GM23338 (cell line): ENCODE results near the gene ADAMTS19. TPM values are rescaled to one million over a fixed set of nuclear protein-coding genes. Genes with fewer than 3 reads are reported as not detected.

Source experiments
- ATAC-seq: fragments of 200-7000 bp; cut with Tn5 transposase; 3 replicates; pipeline ENCODE4 v1.9.1; 2020
- DNase-seq: peaks from one replicate; pipeline ENCODE4 v3.0.0-alpha.2; 2015; ENCODE audit warnings: low spot score
- H2AFZ ChIP-seq: fragments of 200-600 bp; sonication (generic); 2 replicates; pipeline ENCODE4 v1.8.0; 2016; ENCODE audit warnings: antibody characterized with exemption, mild to moderate bottlenecking, moderate library complexity
- H3F3A ChIP-seq: fragments of 200-600 bp; sonication (generic); replicated peaks from 2 replicates; pipeline ENCODE4 v1.8.0; 2017; ENCODE audit warnings: antibody characterized with exemption, mixed run types, low read depth
- H3K27ac ChIP-seq: fragments of 200-600 bp; sonication (generic); 2 replicates; pipeline ENCODE4 v1.6.1; 2016; ENCODE audit warnings: low read depth
- H3K27me3 ChIP-seq: fragments of 200-600 bp; sonication (generic); 2 replicates; pipeline ENCODE4 v1.8.0; 2016; ENCODE audit warnings: mild to moderate bottlenecking, mixed run types, moderate library complexity; ENCODE audit not compliant: insufficient read depth
- H3K36me3 ChIP-seq: fragments of 200-600 bp; sonication (generic); 2 replicates; pipeline ENCODE4 v1.8.0; 2016; ENCODE audit warnings: mild to moderate bottlenecking; ENCODE audit not compliant: insufficient read depth
- H3K4me1 ChIP-seq: fragments of 200-600 bp; sonication (generic); 2 replicates; pipeline ENCODE4 v1.8.0; 2016; ENCODE audit warnings: mild to moderate bottlenecking, moderate library complexity; ENCODE audit not compliant: insufficient read depth
- H3K4me2 ChIP-seq: fragments of 200-600 bp; sonication (generic); 2 replicates; pipeline ENCODE4 v1.7.1; 2017; ENCODE audit warnings: mixed run types
- H3K4me3 ChIP-seq: fragments of 200-600 bp; sonication (generic); 2 replicates; pipeline ENCODE4 v1.6.1; 2016; ENCODE audit warnings: mixed run types
- H3K79me2 ChIP-seq: fragments of 200-600 bp; sonication (generic); replicated peaks from 2 replicates; pipeline ENCODE4 v1.8.0; 2017; ENCODE audit warnings: mild to moderate bottlenecking; ENCODE audit not compliant: insufficient read depth
- H3K9me2 ChIP-seq: fragments of 200-600 bp; sonication (generic); 2 replicates; pipeline ENCODE4 v1.8.0; 2017; ENCODE audit not compliant: insufficient read depth
- H4K20me1 ChIP-seq: fragments of 200-600 bp; sonication (generic); replicated peaks from 2 replicates; pipeline ENCODE4 v1.8.0; 2017; ENCODE audit warnings: mild to moderate bottlenecking; ENCODE audit not compliant: insufficient read depth
- H3K27ac Mint-ChIP-seq: 2 replicates; pipeline ENCODE4 v1.8.0; 2020; ENCODE audit warnings: inconsistent platforms, mild to moderate bottlenecking, moderate library complexity, mixed read lengths
- H3K27me3 Mint-ChIP-seq: 3 replicates; pipeline ENCODE4 v1.8.0; 2022; ENCODE audit warnings: low read depth, mild to moderate bottlenecking, moderate library complexity, mixed read lengths, inconsistent platforms; ENCODE audit not compliant: insufficient read depth, poor library complexity
- H3K36me3 Mint-ChIP-seq: 3 replicates; pipeline ENCODE4 v1.8.0; 2021; ENCODE audit warnings: low read depth, mild to moderate bottlenecking, inconsistent platforms, moderate library complexity, mixed read lengths
- H3K4me1 Mint-ChIP-seq: 3 replicates; pipeline ENCODE4 v1.8.0; 2020; ENCODE audit warnings: mild to moderate bottlenecking, inconsistent platforms, mixed read lengths
- H3K4me3 Mint-ChIP-seq: 3 replicates; pipeline ENCODE4 v1.8.0; 2021; ENCODE audit warnings: moderate library complexity, mild to moderate bottlenecking, inconsistent platforms, mixed read lengths
- H3K9me3 Mint-ChIP-seq: 3 replicates; pipeline ENCODE4 v1.8.0; 2020; ENCODE audit warnings: moderate library complexity, mild to moderate bottlenecking, inconsistent platforms, mixed read lengths
- CREB1 ChIP-seq: fragments of 250-450 bp; sonication (Bioruptor Pico); IDR thresholded peaks from 2 replicates; pipeline ENCODE4 v1.5.0; 2020; ENCODE audit warnings: low read depth, mild to moderate bottlenecking, moderate library complexity
- CTCF ChIP-seq, 2 experiments: fragments of 200-600 bp in 1 of 2; sonication (generic) in 1 of 2; conservative IDR thresholded peaks; 2 replicates each; pipeline versions ENCODE4 v1.5.1 to v1.6.1; 2016 to 2017; ENCODE audit warnings: antibody characterized with exemption in 2 of 2, low read depth in 2 of 2, mild to moderate bottlenecking in 2 of 2, moderate library complexity in 1 of 2
- ETS1 ChIP-seq: IDR thresholded peaks from 2 replicates; pipeline ENCODE4 v1.6.1; 2016; ENCODE audit warnings: antibody characterized with exemption
- EZH2 ChIP-seq: fragments of 200-600 bp; sonication (generic); IDR thresholded peaks from one replicate; pipeline ENCODE4 v1.8.0; 2017; ENCODE audit warnings: antibody characterized with exemption, mild to moderate bottlenecking, low read depth; ENCODE audit not compliant: unreplicated experiment
- POLR2AphosphoS5 ChIP-seq: IDR thresholded peaks from 2 replicates; pipeline ENCODE4 v1.6.1; 2016; ENCODE audit warnings: antibody characterized with exemption, low read depth
- REST ChIP-seq: IDR thresholded peaks from one replicate; pipeline ENCODE4 v1.6.1; 2018; ENCODE audit warnings: antibody characterized with exemption; ENCODE audit not compliant: unreplicated experiment
- ZNF114 ChIP-seq: fragments of 250-450 bp; sonication (Bioruptor Pico); IDR thresholded peaks from 2 replicates; pipeline ENCODE4 v1.5.0; 2020; ENCODE audit warnings: mild to moderate bottlenecking, moderate library complexity
- ZNF331 ChIP-seq: fragments of 250-450 bp; sonication (Bioruptor Pico); IDR thresholded peaks from 2 replicates; pipeline ENCODE4 v1.5.0; 2020; ENCODE audit warnings: low read depth, mild to moderate bottlenecking, moderate library complexity
- ZNF462 ChIP-seq: fragments of 250-450 bp; sonication (Bioruptor Pico); IDR thresholded peaks from 2 replicates; pipeline ENCODE4 v1.5.0; 2020; ENCODE audit warnings: mild to moderate bottlenecking, moderate library complexity
- polyA plus RNA-seq: library from polyadenylated mRNA; unstranded; fragments of >200 nt; fragmentation: Nextera tagmentation; extraction: Ambion mirVana; gene quantifications from 2 replicates; pipeline ENCODE4 v1.2.1, GENCODE V29; 2016
- total RNA-seq: library from RNA; depleted of rRNA; stranded (reverse); fragments of >200 nt; shearing (Covaris generic); gene quantifications from 2 replicates; pipeline ENCODE4 v1.2.3, GENCODE V29; 2014

Gene ADAMTS19
- total and polyA plus RNA-seq, 2 experiments from 2014 or later: 6.0 to 27.4 TPM

DNA sequence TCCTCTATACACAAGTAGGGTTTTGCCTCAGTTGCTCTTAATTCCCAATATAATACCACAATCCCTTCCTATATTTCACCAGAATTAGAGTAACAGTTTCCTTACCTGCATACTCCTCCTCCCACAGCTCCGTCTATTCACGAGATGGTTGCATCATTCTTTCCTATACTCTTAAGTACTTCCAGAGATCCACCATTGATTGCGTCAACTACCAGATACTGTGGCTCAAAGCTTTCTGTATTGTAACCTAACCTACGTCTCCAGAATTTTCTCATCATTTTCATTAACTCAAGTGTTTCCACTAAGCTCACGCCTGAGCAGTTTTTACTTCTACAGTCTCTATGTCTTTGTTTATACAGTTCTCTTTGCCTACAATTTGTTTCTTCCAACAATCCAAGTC is 256.6 kb downstream of the ADAMTS19 start (continued):
- TF ChIP-seq ZNF462 (CRISPR knock-in tag) (no peak), CREB1 (CRISPR knock-in tag) (no peak), ETS1 (no peak)

DNA sequence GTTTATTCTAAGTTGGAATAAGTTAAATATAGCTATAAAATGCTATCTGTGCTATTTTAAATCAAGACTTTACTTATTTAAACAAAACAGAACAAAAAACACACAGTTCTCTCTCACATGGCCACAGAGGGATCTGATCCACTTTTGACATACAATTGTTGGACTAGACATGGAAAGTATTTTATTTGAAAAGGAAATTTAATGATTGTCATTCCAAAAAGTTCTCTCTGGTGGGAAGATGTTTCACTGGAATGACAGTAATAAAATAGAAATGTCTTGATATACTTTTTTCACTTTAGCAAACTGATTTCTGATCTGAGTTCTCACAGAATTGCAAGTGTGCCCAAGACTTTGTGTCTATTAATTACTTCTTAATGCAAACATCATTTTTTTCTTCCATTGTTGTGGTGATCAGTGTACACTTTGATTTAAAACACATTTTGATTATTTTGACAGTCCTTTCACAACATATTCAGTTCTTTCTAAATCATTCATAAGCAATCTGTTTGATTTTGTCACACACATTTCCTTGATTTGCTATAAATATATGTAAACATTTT is 257.7 kb downstream of the ADAMTS19 start:
- Histone ChIP-seq H3K36me3 (no peaks in the 10 kb centered on the region), H3F3A (no peaks in the 10 kb centered on the region), H3K4me3 (no peak overlapping the region), H3K27me3 (no peaks in the 10 kb centered on the region), H3K4me1 (peaks cover under 1% of the 10 kb centered on the region; the same call in 1 of the 2 replicates), H3K9me2 (no peaks in the 10 kb centered on the region), H3K27ac (no peak overlapping the region), H2AFZ (no peak overlapping the region), H3K79me2 (no peaks in the 10 kb centered on the region), H3K4me2 (no peak overlapping the region), H4K20me1 (no peaks in the 10 kb centered on the region)
- ATAC-seq (no peak), DNase-seq (no peak)
- Mint-ChIP-seq H3K4me3 (no peak overlapping the region), H3K36me3 (peaks cover 28% of the 10 kb centered on the region; the same call in 2 of the 3 replicates), H3K9me3 (no peaks in the 10 kb centered on the region), H3K27me3 (no peaks in the 10 kb centered on the region), H3K27ac (peak overlapping the region; percentile 66; the same call in 1 of the 2 replicates), H3K4me1 (peaks cover 15% of the 10 kb centered on the region)
- TF ChIP-seq CTCF (conservative IDR thresholded peaks at IDR 0.05; ENCODE audit: low read depth in 2 of 2) (no peak), ZNF114 (no peak), EZH2 (no peak), ZNF331 (no peak), REST (no peak), POLR2AphosphoS5 (no peak)
